Suprapubic skin (tissue), 4 donors: ENCODE results near the gene KIR3DL3.

Experiments used
- CTCF ChIP-seq, 2 donors: fragments of 200-600 bp in 1 of 2; fragments of 450-650 bp in 1 of 2; sonication (generic) in 1 of 2; IDR thresholded peaks; one replicate each; pipeline ENCODE4 v1.5.1; 2016 to 2019; ENCODE audit warnings: antibody characterized with exemption in 2 of 2, mild to moderate bottlenecking in 1 of 2, moderate library complexity in 1 of 2
- EP300 ChIP-seq: sonication (generic); formaldehyde crosslinking; IDR thresholded peaks from one replicate; pipeline ENCODE4 v1.6.1; 2017; ENCODE audit warnings: antibody characterized with exemption
- POLR2A ChIP-seq, 2 donors: fragments of 450-650 bp; IDR thresholded peaks; one replicate each; pipeline ENCODE4 v1.6.1; 2017; ENCODE audit warnings: antibody characterized with exemption in 2 of 2, mild to moderate bottlenecking in 2 of 2, moderate library complexity in 2 of 2
- POLR2AphosphoS5 ChIP-seq, 3 donors: sonication (generic); formaldehyde crosslinking; IDR thresholded peaks; one replicate each; pipeline ENCODE4 v1.6.1; 2017; ENCODE audit warnings: antibody characterized with exemption in 3 of 3

DNA sequence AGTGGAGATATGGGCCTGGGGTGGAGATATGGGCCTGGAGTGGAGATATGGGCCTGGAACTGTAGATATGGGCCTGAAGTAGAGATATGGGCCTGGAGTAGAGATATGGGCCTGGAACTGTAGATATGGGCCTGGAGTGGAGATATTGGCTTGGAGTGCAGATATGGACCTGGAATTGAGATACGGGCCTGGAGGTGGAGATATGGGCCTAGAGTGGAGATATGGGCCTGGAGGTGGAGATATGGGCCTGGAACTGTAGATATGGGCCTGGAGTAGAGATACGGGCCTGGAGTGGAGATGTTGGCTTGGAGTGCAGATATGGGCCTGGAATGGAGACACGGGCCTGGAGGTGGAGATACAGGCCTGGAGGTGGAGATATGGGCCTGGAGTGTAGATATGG is 402 bp downstream of the KIR3DL3 start:
- TF ChIP-seq EP300: no peak
- no peak for TF ChIP-seq POLR2AphosphoS5 (IDR thresholded peaks at IDR 0.05)
- no peak for TF ChIP-seq CTCF (IDR thresholded peaks at IDR 0.05)
- TF ChIP-seq POLR2A (IDR thresholded peaks at IDR 0.05): no peak
